Measurements from ENCODE around the gene GBP5. TPM values are rescaled to one million over a fixed set of nuclear protein-coding genes. Genes with fewer than 3 reads are reported as not detected.

The GBP5 gene
- polyA plus RNA-seq, 3 donors from 2014 or later: 74.4 to 212 (median 90.8) TPM

DNA sequence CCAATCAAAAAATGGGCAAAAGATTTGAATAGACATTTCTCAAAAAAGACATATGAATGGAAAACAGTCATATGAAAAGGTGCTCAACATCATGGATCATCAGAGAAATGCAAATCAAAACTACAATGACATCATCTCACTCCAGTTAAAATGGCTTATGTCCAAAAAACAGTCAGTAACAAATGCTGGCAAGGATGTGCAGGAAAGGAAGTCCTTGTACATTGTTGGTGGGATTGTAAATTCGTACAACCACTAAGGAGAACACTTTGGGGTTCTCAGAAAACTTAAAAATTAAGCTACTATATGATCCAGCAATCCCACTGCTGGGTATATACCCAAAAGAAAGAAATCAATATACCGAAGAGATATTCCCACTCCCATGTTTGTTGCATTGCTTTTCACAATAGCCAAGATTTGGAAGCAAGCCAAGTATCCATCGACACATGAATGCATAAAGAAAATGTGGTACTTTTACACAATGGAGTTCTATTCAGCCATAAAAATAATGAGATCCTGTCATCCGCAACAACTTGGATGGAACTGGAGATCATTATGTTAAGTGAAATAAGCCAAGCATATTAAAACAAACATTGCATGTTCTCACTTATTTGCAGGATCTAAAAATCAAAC is 17.9 kb downstream of the GBP5 start:
- no peak overlapping the region for H3K4me3 Mint-ChIP-seq
- peaks cover 25 to 60% (median 39%) of the 10 kb centered on the region in 3 donors for H3K36me3 Mint-ChIP-seq
- peak overlapping the region; percentile 1 to 80 (median 34) for H3K27ac Mint-ChIP-seq
- no peak for DNase-seq
- peaks cover 3 to 7% (median 3%) of the 10 kb centered on the region in 3 donors for H3K27me3 Mint-ChIP-seq (ENCODE audit: low read depth in 3 of 3)
- peaks cover 61 to 94% of the 10 kb centered on the region in 2 donors for H3K4me1 Mint-ChIP-seq
- H3K9me3 Mint-ChIP-seq: peaks cover 0 to 1% (median 0%) of the 10 kb centered on the region in 6 donors

DNA sequence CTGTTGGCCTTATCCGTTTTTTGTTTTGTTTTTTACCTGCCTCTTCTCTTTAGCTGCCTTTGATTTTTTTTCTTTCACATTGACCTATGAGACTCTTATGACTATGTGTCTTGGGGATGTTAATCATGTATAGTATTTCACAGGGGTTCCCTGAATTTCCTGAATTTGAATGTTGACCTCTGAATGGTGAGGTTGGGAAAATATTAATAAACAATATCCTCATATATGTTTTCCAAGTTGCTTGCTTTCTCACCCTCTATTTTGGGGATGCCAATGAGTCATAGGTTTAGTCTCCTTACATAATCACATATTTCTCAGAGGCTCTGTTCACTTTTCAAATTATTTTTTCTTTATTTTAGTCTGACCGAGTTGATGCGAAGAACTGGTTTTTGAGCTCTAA is 29.6 kb downstream of the GBP5 start:
- peaks cover 0 to 18% (median 5%) of the 10 kb centered on the region in 6 donors for H3K9me3 Mint-ChIP-seq
- peaks cover 0 to 1% (median 0%) of the 10 kb centered on the region in 3 donors for H3K27me3 Mint-ChIP-seq (ENCODE audit: low read depth in 3 of 3)
- no peak for DNase-seq
- H3K27ac Mint-ChIP-seq: no peak overlapping the region
- H3K36me3 Mint-ChIP-seq: peaks cover 26 to 57% (median 46%) of the 10 kb centered on the region in 3 donors
- H3K4me1 Mint-ChIP-seq: peaks cover 35% of the 10 kb centered on the region in 2 donors
- H3K4me3 Mint-ChIP-seq: no peak overlapping the region

Other genes starting within 250 kb of the GBP5 start
- 10 to 100 TPM in 1 of 3 donors, 1 to 10 TPM in 2; 7.7 to 18.2 (median 8.3) TPM for gene GBP3, start 250.0 kb downstream of the GBP5 start, polyA plus RNA-seq
- 10 to 100 TPM; 23.3 to 45.4 (median 43.1) TPM for gene GBP1, start 207.7 kb downstream of the GBP5 start, polyA plus RNA-seq
- gene GBP2, start 146.7 kb downstream of the GBP5 start, polyA plus RNA-seq: 100 to 1,000 TPM in 2 of 3 donors, 10 to 100 TPM in 1; 90.8 to 141 (median 106) TPM
- gene GBP7, start 96.9 kb downstream of the GBP5 start, polyA plus RNA-seq: not detected
- 10 to 100 TPM; 43.1 to 75.5 (median 53.1) TPM for gene GBP4, start 73.9 kb downstream of the GBP5 start, polyA plus RNA-seq
- gene GBP6, start 91.2 kb upstream of the GBP5 start, polyA plus RNA-seq: under 1 TPM in 2 of 3 donors, not detected in 1; 0.17 TPM

Data from immature natural killer cell (primary cell).